ENCODE measurements around the gene IGFL1. TPM values are rescaled to one million over a fixed set of nuclear protein-coding genes. Genes with fewer than 3 reads are reported as not detected.
"Not testable (repeated sequence)": the region's sequence is repeated elsewhere in the genome, so short reads cannot be mapped to it uniquely, and the experiment has no call there.

The IGFL1 gene
- total RNA-seq, 1 experiment from 2014 or later: not detected

DNA sequence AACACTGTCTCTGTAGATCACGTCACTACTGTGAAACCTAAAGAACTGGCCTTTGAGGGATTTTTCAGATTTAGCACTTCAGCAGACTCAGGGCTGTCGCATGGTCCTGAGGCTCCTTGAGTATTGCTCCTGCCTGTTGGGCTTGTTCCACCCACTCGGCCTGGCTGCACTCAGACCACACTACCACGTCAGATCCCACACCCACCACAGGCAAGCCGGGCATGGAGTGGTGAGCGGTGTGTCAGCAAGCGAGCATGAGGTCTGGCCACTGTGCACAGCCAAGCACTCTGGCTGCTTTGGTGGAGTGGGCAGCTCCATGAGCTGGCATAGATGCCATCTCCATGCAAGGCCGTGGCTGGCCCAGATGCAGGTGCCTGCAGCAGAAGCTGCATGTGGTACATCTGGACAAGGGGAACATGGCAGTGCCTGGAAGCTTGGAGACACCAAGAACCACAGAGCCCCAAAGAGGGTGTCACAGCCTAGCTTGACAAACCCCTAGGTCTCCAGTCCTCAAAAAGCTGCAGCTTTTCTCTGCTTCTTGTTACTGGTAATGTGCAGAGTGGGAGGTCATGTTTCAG, 9.4 kb upstream of the IGFL1 start:
- H3K27ac ChIP-seq (ENCODE audit: low read depth, low read length, poor library complexity, severe bottlenecking): no peak overlapping the region
- no peak overlapping the region for H3K4me3 ChIP-seq (ENCODE audit: low read depth, low read length, poor library complexity, severe bottlenecking)
- no peaks in the 10 kb centered on the region for H3K9me3 ChIP-seq (ENCODE audit: low read depth, low read length, poor library complexity, severe bottlenecking)
- CTCF ChIA-PET: interaction anchor here (0.5 kb wide), 1 partner anchor 175 kb away, joined by 3 read pairs; no protein-coding TSS in a partner anchor
- H3K36me3 ChIP-seq (ENCODE audit: insufficient read depth, low read length, poor library complexity, severe bottlenecking): no peaks in the 10 kb centered on the region
- BruUV-seq (replicated peaks): no TSS peak
- DNase-seq (ENCODE audit: low spot score): no peak
- TF ChIP-seq, protein P1, sequence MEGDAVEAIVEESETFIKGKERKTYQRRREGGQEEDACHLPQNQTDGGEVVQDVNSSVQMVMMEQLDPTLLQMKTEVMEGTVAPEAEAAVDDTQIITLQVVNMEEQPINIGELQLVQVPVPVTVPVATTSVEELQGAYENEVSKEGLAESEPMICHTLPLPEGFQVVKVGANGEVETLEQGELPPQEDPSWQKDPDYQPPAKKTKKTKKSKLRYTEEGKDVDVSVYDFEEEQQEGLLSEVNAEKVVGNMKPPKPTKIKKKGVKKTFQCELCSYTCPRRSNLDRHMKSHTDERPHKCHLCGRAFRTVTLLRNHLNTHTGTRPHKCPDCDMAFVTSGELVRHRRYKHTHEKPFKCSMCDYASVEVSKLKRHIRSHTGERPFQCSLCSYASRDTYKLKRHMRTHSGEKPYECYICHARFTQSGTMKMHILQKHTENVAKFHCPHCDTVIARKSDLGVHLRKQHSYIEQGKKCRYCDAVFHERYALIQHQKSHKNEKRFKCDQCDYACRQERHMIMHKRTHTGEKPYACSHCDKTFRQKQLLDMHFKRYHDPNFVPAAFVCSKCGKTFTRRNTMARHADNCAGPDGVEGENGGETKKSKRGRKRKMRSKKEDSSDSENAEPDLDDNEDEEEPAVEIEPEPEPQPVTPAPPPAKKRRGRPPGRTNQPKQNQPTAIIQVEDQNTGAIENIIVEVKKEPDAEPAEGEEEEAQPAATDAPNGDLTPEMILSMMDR (conservative IDR thresholded peaks at IDR 0.05; ENCODE audit: low read depth, low read length): no peak
- no peak for TF ChIP-seq EZH2 (IDR thresholded peaks at IDR 0.05; ENCODE audit: borderline replicate concordance, low read depth, low read length, poor library complexity, severe bottlenecking)
- POLR2A ChIA-PET (ENCODE audit: low non-redundant PET): no interaction called here
- H3K4me1 ChIP-seq (ENCODE audit: insufficient read depth, low read length, poor library complexity, severe bottlenecking): no peaks in the 10 kb centered on the region
- peaks cover 21% of the 10 kb centered on the region for H3K27me3 ChIP-seq (replicated peaks; ENCODE audit: insufficient read depth, low read depth, low read length, poor library complexity)
- intact Hi-C loops (cut with micrococcal nuclease; ENCODE audit: unreplicated experiment): no loop called here

DNA sequence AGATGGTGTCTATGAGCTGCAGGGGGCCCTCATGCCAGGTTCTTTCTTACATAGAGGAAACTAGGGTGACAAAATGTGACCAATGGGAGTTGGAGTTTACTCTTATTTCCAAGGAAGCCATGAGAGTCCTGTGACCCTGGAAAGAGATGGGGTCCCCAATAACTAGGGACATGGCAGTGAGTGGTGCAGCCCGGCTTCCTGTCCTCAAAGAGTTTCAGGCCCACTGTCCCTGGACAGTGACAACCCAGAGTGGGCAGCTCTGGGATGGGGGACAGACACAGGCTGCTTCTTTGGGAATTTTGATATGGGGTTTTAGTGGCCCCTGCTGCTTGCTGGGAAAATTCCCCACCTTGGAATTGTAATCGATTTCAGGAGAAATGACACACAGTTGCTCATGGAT, 8.4 kb upstream of the IGFL1 start:
- intact Hi-C loops (cut with micrococcal nuclease; ENCODE audit: unreplicated experiment): no loop called here
- CTCF ChIA-PET: no interaction called here

DNA sequence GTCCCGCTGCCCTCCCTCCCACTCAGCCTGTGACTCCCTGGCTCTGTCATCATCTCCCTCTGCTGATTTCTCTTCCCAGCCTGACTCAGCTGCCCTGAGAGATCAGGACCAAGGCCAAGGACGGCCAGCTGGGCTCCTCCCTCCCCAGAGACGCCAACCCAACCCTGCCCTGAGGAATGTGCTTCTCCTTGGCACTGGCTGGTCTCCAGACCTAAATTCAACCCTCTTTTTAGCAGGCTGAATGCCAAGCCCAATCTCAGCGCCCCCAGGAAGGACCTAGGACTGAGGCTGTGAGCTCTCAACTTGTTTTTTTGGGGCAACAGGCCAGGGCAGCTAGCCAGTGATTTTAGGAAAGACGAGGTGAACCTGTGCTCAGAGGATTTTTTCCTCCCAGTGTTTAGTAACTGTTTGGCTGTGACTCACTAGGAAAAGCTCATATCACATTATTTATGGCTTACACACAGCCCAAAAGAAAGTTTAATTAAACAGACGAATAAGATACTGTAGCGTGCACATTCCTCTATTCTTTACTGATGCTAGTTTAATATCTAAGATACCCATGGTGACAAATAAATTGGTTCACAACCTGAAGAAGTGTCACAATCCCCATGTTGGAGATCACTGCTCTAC, 7.4 kb upstream of the IGFL1 start:
- ChIA-PET CTCF (interaction anchor here (0.6 kb wide), 1 partner anchor 350 kb away, joined by 3 read pairs; no protein-coding TSS in a partner anchor), POLR2A (ENCODE audit: low non-redundant PET) (no interaction called here)
- Histone ChIP-seq H3K27ac (ENCODE audit: low read depth, low read length, poor library complexity, severe bottlenecking) (no peak overlapping the region), H3K4me3 (ENCODE audit: low read depth, low read length, poor library complexity, severe bottlenecking) (no peak overlapping the region), H3K4me1 (ENCODE audit: insufficient read depth, low read length, poor library complexity, severe bottlenecking) (no peaks in the 10 kb centered on the region), H3K36me3 (ENCODE audit: insufficient read depth, low read length, poor library complexity, severe bottlenecking) (no peaks in the 10 kb centered on the region), H3K9me3 (ENCODE audit: low read depth, low read length, poor library complexity, severe bottlenecking) (no peaks in the 10 kb centered on the region), H3K27me3 (replicated peaks; ENCODE audit: insufficient read depth, low read depth, low read length, poor library complexity) (peaks cover 40% of the 10 kb centered on the region)
- no TSS peak for BruUV-seq (replicated peaks)
- TF ChIP-seq, protein P1 (conservative IDR thresholded peaks at IDR 0.05; ENCODE audit: low read depth, low read length): no peak
- TF ChIP-seq EZH2 (IDR thresholded peaks at IDR 0.05; ENCODE audit: borderline replicate concordance, low read depth, low read length, poor library complexity, severe bottlenecking): no peak
- peak; percentile 34 for DNase-seq (ENCODE audit: low spot score)
- intact Hi-C loops (cut with micrococcal nuclease; ENCODE audit: unreplicated experiment): no loop called here

More for the DNA sequence above, 8.4 kb upstream of the IGFL1 start:
- Histone ChIP-seq H3K4me3 (ENCODE audit: low read depth, low read length, poor library complexity, severe bottlenecking) (no peak overlapping the region), H3K36me3 (ENCODE audit: insufficient read depth, low read length, poor library complexity, severe bottlenecking) (no peaks in the 10 kb centered on the region), H3K27ac (ENCODE audit: low read depth, low read length, poor library complexity, severe bottlenecking) (no peak overlapping the region), H3K9me3 (ENCODE audit: low read depth, low read length, poor library complexity, severe bottlenecking) (no peaks in the 10 kb centered on the region), H3K4me1 (ENCODE audit: insufficient read depth, low read length, poor library complexity, severe bottlenecking) (no peaks in the 10 kb centered on the region), H3K27me3 (replicated peaks; ENCODE audit: insufficient read depth, low read depth, low read length, poor library complexity) (peaks cover 31% of the 10 kb centered on the region)
- DNase-seq (ENCODE audit: low spot score): no peak
- BruUV-seq (replicated peaks): no TSS peak
- POLR2A ChIA-PET (ENCODE audit: low non-redundant PET): no interaction called here
- TF ChIP-seq EZH2 (IDR thresholded peaks at IDR 0.05; ENCODE audit: borderline replicate concordance, low read depth, low read length, poor library complexity, severe bottlenecking): no peak
- TF ChIP-seq, protein P1 (conservative IDR thresholded peaks at IDR 0.05; ENCODE audit: low read depth, low read length): no peak

DNA sequence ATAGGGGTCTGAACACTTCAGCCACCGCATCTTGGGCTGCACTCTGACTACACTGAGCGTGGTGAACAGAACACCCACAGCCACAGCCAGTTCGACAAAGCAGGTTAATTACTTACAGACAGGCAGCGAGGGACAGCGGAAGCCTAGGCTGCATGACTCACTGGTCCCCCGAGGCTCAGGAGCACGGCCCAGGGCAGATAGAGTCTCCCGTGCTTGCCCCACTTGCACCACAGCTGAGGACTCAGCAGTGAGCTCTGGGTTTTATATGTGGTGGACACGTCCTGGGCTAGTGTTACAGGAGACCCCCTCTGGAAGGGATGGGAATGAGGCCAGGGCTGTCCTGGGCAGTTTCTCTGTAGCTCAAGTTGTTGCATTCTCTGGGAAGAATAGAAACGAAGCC, 5.8 kb upstream of the IGFL1 start:
- POLR2A ChIA-PET (ENCODE audit: low non-redundant PET); H3K4me3 ChIP-seq (ENCODE audit: low read depth, low read length, poor library complexity, severe bottlenecking); H3K9me3 ChIP-seq (ENCODE audit: low read depth, low read length, poor library complexity, severe bottlenecking); BruUV-seq (replicated peaks); DNase-seq (ENCODE audit: low spot score); H3K36me3 ChIP-seq (ENCODE audit: insufficient read depth, low read length, poor library complexity, severe bottlenecking); H3K4me1 ChIP-seq (ENCODE audit: insufficient read depth, low read length, poor library complexity, severe bottlenecking); intact Hi-C loops (cut with micrococcal nuclease; ENCODE audit: unreplicated experiment); H3K27ac ChIP-seq (ENCODE audit: low read depth, low read length, poor library complexity, severe bottlenecking): not testable (repeated sequence)
- peaks cover 57% of the 10 kb centered on the region for H3K27me3 ChIP-seq (replicated peaks; ENCODE audit: insufficient read depth, low read depth, low read length, poor library complexity)
- CTCF ChIA-PET: interaction anchor here (0.6 kb wide), 1 partner anchor 292 kb away, joined by 3 read pairs; no protein-coding TSS in a partner anchor
